Tibial nerve (tissue), 4 donors: ENCODE results near the gene MEI4.

Experiments used
- CTCF ChIP-seq, 5 experiments: fragments of 200-600 bp in 3 of 5; fragments of 450-650 bp in 2 of 5; sonication (generic) in 3 of 5; IDR thresholded peaks; one replicate each; pipeline ENCODE4 v1.5.1; 2016 to 2019; ENCODE audit warnings: antibody characterized with exemption in 5 of 5, mild to moderate bottlenecking in 3 of 5, moderate library complexity in 2 of 5
- EP300 ChIP-seq, 2 donors: sonication (generic); formaldehyde crosslinking; IDR thresholded peaks; one replicate each; pipeline ENCODE4 v1.6.1; 2017; ENCODE audit warnings: antibody characterized with exemption in 2 of 2, mild to moderate bottlenecking in 1 of 2

- TF ChIP-seq CTCF (IDR thresholded peaks at IDR 0.05) (no peak), EP300 (IDR thresholded peaks at IDR 0.05) (no peak)
Observed at GRCh38 chr6:77678048-77678447, 25.2 kb downstream of the MEI4 start.
